ENCODE results near the gene FAM114A1.

The FAM114A1 gene

GRCh38 chr4:38865445-38865844 is 2.2 kb upstream of the FAM114A1 start:
- H3K4me3 ChIP-seq (ENCODE audit: control insufficient read depth, low read depth, low read length): no peak overlapping the region
- DNase-seq (ENCODE audit: low read depth): no peak
- no peak for TF ChIP-seq CTCF (IDR thresholded peaks at IDR 0.05; ENCODE audit: control insufficient read depth, insufficient read depth, low read depth, low read length, missing control alignments)

- no peak for TF ChIP-seq CTCF (IDR thresholded peaks at IDR 0.05; ENCODE audit: control insufficient read depth, insufficient read depth, low read depth, low read length, missing control alignments)
- H3K4me3 ChIP-seq (ENCODE audit: control insufficient read depth, low read depth, low read length): peak overlapping the region; percentile 44
- no peak for DNase-seq (ENCODE audit: low read depth)
Measured at GRCh38 chr4:38866973-38867477, 581 bp upstream of the FAM114A1 start.

- TF ChIP-seq CTCF (IDR thresholded peaks at IDR 0.05; ENCODE audit: control insufficient read depth, insufficient read depth, low read depth, low read length, missing control alignments): no peak
- no peak for DNase-seq (ENCODE audit: low read depth)
- peak overlapping the region; percentile 94 for H3K4me3 ChIP-seq (ENCODE audit: control insufficient read depth, low read depth, low read length)
Measured at GRCh38 chr4:38868059-38868960, 704 bp downstream of the FAM114A1 start.

- TF ChIP-seq CTCF (IDR thresholded peaks at IDR 0.05; ENCODE audit: control insufficient read depth, insufficient read depth, low read depth, low read length, missing control alignments): no peak
- peak overlapping the region; percentile 94; the same call in 1 of the 2 replicates for H3K4me3 ChIP-seq (ENCODE audit: control insufficient read depth, low read depth, low read length)
- no peak for DNase-seq (ENCODE audit: low read depth)
Measured at GRCh38 chr4:38869511-38869910, 1.9 kb downstream of the FAM114A1 start.

GRCh38 chr4:38870098-38870808 is 2.6 kb downstream of the FAM114A1 start:
- H3K4me3 ChIP-seq (ENCODE audit: control insufficient read depth, low read depth, low read length): no peak overlapping the region
- no peak for DNase-seq (ENCODE audit: low read depth)
- no peak for TF ChIP-seq CTCF (IDR thresholded peaks at IDR 0.05; ENCODE audit: control insufficient read depth, insufficient read depth, low read depth, low read length, missing control alignments)

GRCh38 chr4:38871593-38871992 is 4.0 kb downstream of the FAM114A1 start:
- DNase-seq (ENCODE audit: low read depth): no peak
- H3K4me3 ChIP-seq (ENCODE audit: control insufficient read depth, low read depth, low read length): no peak overlapping the region
- no peak for TF ChIP-seq CTCF (IDR thresholded peaks at IDR 0.05; ENCODE audit: control insufficient read depth, insufficient read depth, low read depth, low read length, missing control alignments)
